NCI-H460 (cell line): ENCODE results near the gene FIBIN. TPM values are rescaled to one million over a fixed set of nuclear protein-coding genes. Genes with fewer than 3 reads are reported as not detected.
"Not testable (repeated sequence)": the region's sequence is repeated elsewhere in the genome, so short reads cannot be mapped to it uniquely, and the experiment has no call there.

Experiments used
- DNase-seq: peaks from one replicate; pipeline ENCODE4 v3.0.0-alpha.2; 2016; ENCODE audit warnings: low read depth; ENCODE audit errors: extremely low read depth
- polyA plus RNA-seq: library from polyadenylated mRNA; depleted of rRNA; stranded (reverse); fragments of >200 nt; gene quantifications from 2 replicates; pipeline ENCODE4 v1.2.3, GENCODE V29; 2014; cell fraction: nucleus; rRNA removed
- total RNA-seq: library from RNA; depleted of rRNA; stranded (reverse); fragments of >200 nt; shearing (Covaris generic); gene quantifications from 2 replicates; pipeline ENCODE4 v1.2.3, GENCODE V29; 2014; rRNA removed

FIBIN gene
- total RNA-seq = 0.17 TPM in 1 of 2 replicates, not detected in the other
- polyA plus RNA-seq = not detected in 2 replicates

DNA sequence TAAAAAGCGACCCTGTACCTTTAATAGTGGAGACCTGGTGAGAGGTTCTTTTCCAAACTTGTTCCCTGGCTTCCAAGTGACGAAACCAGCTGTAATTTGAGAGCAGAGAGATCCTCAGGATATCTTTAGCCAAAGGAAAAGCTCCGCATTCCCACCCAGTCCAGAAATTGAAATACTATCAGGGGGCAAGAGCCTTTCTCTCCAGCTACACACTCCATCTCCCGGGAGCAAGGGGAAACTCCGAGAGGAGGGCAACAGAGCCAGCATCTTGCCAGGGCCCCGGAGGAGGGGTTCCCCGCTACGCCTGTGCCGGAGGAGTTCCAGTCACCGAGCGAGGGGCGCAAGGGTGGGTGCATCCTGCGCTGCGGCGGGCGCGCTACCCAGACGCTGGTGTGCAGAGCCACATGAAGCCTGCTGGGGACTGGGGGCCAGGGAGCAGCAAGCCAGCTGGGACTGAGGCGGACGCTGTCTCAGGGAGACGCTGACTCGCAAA is at the start of gene FIBIN:
TSS of gene FIBIN (plus strand) at position 148 of the 493 bp plus-strand sequence. CDS start 415 bp downstream, outside the sequence.
- DNase-seq = no peak

- no peak for DNase-seq
These were observed 48.8 kb upstream of the FIBIN start for GRCh38 chr11:26944866-26945664.

DNA sequence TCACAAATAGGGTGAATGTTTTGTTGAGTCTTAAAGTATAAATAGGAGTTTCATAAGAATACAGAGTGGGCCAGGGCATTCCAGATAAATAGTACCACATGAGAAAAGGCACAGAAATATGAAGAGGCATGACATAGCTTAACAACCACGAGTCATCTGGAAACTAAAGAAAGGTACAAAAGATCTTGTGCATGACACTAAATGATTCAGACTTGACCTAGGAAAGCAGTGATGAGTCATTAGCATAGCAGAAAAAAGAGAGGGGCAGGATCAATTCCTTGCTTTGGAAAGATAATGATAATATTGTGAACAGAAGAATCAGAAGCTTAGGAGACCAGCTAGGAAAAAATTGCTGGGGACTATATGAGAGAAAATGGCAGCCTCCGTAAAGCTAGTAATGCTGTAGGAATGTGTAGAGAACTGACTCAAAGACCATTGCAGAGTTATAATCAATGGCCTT is 47.6 kb upstream of the FIBIN start:
- no peak for DNase-seq

GRCh38 chr11:26947379-26947844 is 46.5 kb upstream of the FIBIN start:
- DNase-seq = no peak

- DNase-seq = no peak
These were observed 45.8 kb upstream of the FIBIN start for GRCh38 chr11:26947904-26948639.

DNA sequence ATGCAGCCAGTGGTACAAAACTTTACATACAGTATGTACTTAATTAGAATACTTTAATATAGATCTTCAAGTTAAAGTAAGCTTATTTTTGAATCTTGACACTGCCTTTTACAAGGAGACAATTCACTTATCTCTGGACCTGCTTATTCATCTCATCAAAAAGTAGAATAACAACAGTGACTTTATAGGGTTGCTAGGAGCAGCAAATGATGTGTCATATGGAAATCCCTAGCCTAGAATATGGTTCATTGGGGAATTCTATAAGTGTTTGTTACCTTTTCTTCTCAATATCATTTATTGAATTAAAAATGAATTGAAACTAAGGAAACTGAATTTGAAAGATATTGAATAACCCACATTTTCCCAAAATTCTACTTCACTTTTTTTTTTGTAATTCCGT is 45.0 kb upstream of the FIBIN start:
- no peak for DNase-seq

DNA sequence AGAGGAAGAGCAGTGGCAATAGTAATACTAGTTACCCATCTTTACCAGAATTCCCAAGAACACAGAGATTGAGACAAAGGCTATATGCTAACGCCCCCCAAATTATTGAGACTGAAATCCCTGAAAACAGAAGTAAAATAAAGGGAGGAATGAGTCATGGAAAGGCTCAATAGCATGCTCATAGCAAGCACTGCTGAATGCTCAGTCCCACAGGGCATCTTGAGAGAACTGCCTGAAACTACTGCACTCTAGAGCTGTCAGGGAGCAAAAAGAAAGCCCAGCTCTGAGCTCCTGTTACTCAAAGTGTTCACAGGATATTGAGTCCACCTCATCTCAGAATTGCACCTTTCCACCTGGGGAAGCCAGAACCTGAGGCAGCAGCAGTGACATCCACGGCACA is 44.1 kb upstream of the FIBIN start:
- DNase-seq = no peak

- DNase-seq = no peak
These were observed 43.6 kb upstream of the FIBIN start for GRCh38 chr11:26950260-26950719.

GRCh38 chr11:26951809-26952515 is 42.0 kb upstream of the FIBIN start:
- no peak for DNase-seq

- DNase-seq = no peak
These were observed 40.0 kb upstream of the FIBIN start for GRCh38 chr11:26953770-26954392.

DNA sequence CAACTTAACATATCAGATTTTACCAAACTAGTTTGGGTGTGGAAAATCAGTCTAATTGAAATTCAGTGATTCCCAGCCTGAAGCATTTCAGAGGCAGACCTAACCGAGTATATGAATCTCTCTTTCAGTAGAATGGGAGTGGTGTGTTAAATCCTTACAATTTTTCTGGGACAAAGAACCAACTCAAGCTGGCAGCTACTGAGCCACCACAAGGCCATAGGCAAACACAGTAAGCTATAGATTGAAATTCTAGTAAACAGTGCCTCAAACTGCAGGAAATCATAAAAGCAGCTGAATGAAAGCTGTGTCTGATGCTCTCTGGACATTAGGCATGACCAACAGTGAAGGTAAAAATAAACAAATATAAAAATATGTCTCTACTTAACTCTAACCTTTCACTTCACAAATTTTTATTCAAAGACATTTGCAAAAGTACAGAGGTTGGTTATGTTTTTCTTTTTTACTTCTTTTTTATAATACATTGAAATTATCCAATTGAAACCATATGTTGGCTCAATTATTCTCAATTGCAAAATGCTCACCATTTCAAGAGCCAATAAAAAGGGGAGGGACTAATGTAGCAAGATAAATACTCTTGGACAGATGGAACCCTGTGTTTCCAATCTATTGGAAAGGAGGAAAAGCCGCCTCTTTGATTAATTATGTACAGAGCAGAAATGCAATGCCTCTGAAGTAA is 35.8 kb upstream of the FIBIN start:
- DNase-seq = no peak

DNA sequence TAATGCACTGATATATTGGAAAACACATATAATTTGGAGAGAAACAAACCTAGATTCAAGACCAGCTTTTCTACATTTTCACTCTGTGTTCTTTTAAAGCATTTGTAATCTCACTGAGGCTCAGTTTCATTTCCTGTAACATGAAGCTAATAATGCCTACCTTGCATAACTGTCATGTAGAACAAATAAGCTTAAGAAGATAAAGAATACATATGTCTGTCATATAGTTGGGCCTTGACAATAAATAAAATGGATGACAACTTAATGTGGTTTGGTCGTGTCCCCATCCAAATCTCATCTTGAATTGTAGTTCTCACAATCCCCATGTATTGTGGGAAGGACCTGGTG is 35.2 kb upstream of the FIBIN start:
- no peak for DNase-seq

- DNase-seq = no peak
These were observed 33.6 kb upstream of the FIBIN start for GRCh38 chr11:26960281-26960680.

GRCh38 chr11:26963764-26964163 is 30.1 kb upstream of the FIBIN start:
- no peak for DNase-seq

DNA sequence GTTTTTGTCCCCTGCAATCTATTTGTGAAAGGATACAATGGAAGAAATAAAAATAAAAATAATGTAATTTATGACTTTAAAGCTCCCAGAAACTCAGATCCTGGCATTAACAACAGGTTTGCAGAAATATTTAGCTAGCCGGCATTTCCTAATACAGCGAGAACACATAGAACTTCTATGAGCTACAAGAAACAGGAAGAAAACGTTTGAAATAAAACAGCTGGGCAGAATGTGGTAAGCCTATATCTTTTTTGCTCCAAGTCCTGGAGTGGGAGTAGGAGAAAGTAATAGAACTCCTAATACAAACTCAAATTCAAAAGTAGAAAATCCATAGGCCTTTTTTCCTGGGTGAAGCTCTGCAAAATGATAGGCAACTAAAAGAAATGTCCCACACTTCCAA is 29.6 kb upstream of the FIBIN start:
- no peak for DNase-seq

DNA sequence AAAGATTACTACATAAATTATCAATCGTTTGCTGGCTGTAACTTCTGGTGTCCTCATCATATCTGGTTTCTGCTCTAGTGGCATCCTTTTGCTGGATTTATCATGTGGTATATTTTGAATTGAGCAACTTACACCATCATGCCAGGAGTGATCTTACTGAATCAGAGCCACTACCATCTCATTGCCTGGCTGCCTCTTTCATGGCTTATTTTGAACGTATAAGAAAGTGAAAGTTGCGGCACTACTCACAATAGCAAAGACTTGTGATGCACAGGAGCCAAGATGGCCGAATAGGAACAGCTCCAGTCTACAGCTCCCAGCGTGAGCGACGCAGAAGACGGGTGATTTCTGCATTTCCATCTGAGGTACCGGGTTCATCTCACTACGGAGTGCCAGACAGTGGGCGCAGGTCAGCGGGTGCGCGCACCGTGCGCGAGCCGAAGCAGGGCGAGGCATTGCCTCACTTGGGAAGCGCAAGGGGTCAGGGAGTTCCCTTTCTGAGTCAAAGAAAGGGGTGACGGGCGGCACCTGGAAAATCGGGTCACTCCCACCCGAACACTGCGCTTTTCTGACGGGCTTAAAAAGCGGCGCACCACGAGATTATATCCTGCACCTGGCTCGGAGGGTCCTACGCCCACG is 28.9 kb upstream of the FIBIN start:
- DNase-seq = not testable (repeated sequence)

- no peak for DNase-seq
These were observed 22.0 kb upstream of the FIBIN start for GRCh38 chr11:26971961-26972360.

DNA sequence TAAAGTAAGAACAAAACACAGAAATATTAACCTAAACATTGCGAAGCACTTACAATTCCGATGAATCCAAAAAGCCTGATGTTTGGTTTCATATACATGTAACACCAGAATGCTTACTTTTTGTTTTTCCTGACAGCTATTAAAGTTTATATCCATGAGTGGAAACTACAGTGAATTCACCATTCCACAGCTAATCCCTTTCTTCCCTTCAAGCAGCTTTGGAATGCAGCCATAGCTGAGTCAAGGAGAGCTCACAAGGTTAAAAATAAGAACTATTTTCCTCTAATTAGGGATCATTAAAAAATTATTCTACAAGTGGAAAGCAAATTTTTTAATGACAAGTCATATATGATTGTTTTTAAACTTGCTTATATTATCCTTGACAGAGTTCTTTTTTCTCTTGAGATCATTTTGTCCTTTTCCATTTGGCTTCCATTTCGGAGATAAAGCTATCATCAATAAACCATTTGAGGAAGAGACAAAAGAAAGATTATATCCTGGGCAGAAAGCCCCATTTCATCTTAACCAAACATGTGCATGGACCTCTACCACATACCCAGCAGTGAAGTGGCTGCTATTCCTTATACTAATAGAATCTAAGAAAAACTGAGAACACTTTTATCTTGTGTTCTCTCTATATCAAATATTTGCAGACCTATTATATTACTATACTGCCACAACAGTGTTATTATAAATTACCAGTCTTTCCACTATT is 19.7 kb upstream of the FIBIN start:
- DNase-seq = no peak

DNA sequence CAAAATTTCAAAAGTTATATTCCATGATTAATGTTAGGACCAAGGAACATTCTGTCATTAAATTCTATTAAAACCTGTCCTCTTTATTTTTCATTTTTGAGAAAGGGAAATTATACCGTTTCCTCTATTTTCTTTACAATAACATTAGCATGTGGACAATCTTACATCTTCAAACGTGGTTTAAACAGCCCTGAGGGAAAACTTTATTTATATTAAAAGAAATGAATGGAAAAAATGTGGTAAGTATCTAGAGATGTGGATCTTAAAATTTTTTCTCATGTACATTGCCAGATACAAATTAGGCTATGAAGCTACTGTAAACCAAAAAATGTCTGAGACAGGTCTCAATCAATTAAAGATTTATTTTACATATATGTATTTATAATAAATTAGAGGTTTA is 18.9 kb upstream of the FIBIN start:
- no peak for DNase-seq
